ENCODE results near the gene PLEKHA8. TPM values are rescaled to one million over a fixed set of nuclear protein-coding genes. Genes with fewer than 3 reads are reported as not detected.

Gene PLEKHA8
- total and polyA plus RNA-seq, 2 experiments from 2014 or later = 4.7 to 10.3 TPM

DNA sequence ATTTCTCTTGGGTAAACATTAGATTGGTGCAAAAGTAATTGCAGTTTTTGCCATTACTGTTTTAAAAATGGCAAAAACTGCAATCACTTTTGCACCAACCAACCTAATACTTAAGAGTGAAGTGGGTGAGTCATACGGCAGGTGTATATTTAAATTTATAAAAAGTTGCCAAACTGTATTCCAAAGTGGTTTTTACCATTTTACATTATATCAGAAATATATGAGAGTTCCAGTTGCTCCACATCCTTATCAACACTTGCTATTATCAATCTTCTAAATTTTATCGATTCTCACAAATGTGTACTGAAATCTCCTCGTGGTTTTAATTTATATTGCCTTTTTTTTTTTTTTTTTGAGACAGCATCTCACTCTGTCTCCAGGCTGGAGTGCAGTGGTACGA is 35.1 kb upstream of the PLEKHA8 start:
- Histone ChIP-seq H3K27ac (no peak overlapping the region), H3K27me3 (replicated peaks; ENCODE audit: insufficient read depth) (no peaks in the 10 kb centered on the region), H3K79me2 (ENCODE audit: insufficient read depth) (peaks cover 16% of the 10 kb centered on the region), H3K9ac (no peak overlapping the region), H3K4me3 (no peak overlapping the region), H2AFZ (no peak overlapping the region), H3K9me2 (ENCODE audit: insufficient read depth) (no peaks in the 10 kb centered on the region), H4K20me1 (ENCODE audit: insufficient read depth) (no peaks in the 10 kb centered on the region), H3K4me2 (ENCODE audit: unreplicated experiment) (no peak overlapping the region), H3F3A (ENCODE audit: insufficient read depth) (peaks cover 10% of the 10 kb centered on the region), H3K36me3 (ENCODE audit: low read depth) (no peaks in the 10 kb centered on the region), H3K4me1 (ENCODE audit: insufficient read depth) (peaks cover 9% of the 10 kb centered on the region), H3K9me3 (ENCODE audit: low read depth) (no peaks in the 10 kb centered on the region)
- 68 to 72% methylated on average over 4 of the region's 4 CpGs for WGBS, 2 experiments (ENCODE audit: low coverage in 1 of 2, low lambda C conversion rate in 2 of 2, missing lambda C conversion rate in 2 of 2)
- DNase-seq = no peak
- TF ChIP-seq EZH2 (IDR thresholded peaks at IDR 0.05; ENCODE audit: insufficient read depth, poor library complexity, severe bottlenecking) (no peak), EZH2phosphoT487 (IDR thresholded peaks at IDR 0.05; ENCODE audit: insufficient read depth, low read depth) (no peak)
- in situ Hi-C loops (cut with MboI) = no loop called here

DNA sequence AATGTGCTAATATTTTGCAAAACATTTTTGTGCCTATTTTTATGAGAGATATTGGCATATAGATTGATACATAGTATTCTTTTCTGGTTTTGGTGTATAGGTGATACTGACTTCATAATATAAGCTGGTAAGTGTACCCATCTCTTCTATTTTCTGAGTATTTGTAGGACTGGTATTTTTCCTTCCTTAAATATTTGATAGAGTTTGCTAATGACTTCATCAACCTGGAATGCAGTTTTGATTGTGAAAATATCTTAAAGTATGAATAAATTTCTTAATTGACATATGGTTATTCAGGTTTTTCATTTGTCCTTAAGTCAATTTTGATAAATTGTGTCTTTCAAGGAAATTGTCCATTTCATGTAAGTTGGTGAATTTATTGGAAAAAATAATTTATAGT is 32.6 kb upstream of the PLEKHA8 start:
- no peak overlapping the region for H3K4me3 ChIP-seq
- 0 out of 2 replicates have a peak, but pooled peaks cover 4% of the 10 kb centered on the region for H3K4me1 ChIP-seq (ENCODE audit: insufficient read depth)
- no peaks in the 10 kb centered on the region for H3K9me3 ChIP-seq (ENCODE audit: low read depth)
- no peaks in the 10 kb centered on the region for H4K20me1 ChIP-seq (ENCODE audit: insufficient read depth)
- TF ChIP-seq EZH2 (IDR thresholded peaks at IDR 0.05; ENCODE audit: insufficient read depth, poor library complexity, severe bottlenecking) = no peak
- no peak for TF ChIP-seq EZH2phosphoT487 (IDR thresholded peaks at IDR 0.05; ENCODE audit: insufficient read depth, low read depth)
- no peak overlapping the region for H3K27ac ChIP-seq
- H3K9me2 ChIP-seq (ENCODE audit: insufficient read depth) = no peaks in the 10 kb centered on the region
- H3K79me2 ChIP-seq (ENCODE audit: insufficient read depth) = peaks cover 5% of the 10 kb centered on the region
- no peaks in the 10 kb centered on the region for H3K36me3 ChIP-seq (ENCODE audit: low read depth)
- no peaks in the 10 kb centered on the region for H3K27me3 ChIP-seq (replicated peaks; ENCODE audit: insufficient read depth)
- H3F3A ChIP-seq (ENCODE audit: insufficient read depth) = no peaks in the 10 kb centered on the region
- in situ Hi-C loops (cut with MboI) = no loop called here
- H3K4me2 ChIP-seq (ENCODE audit: unreplicated experiment) = no peak overlapping the region
- no peak overlapping the region for H2AFZ ChIP-seq
- DNase-seq = no peak
- no peak overlapping the region for H3K9ac ChIP-seq

GRCh38 chr7:29996321-29996720 is 31.9 kb upstream of the PLEKHA8 start:
- H3K4me3 ChIP-seq = no peak overlapping the region
- in situ Hi-C loops (cut with MboI) = no loop called here
- no peak overlapping the region for H3K9ac ChIP-seq
- H3K36me3 ChIP-seq (ENCODE audit: low read depth) = no peaks in the 10 kb centered on the region
- no peaks in the 10 kb centered on the region for H3K27me3 ChIP-seq (replicated peaks; ENCODE audit: insufficient read depth)
- H3K9me3 ChIP-seq (ENCODE audit: low read depth) = no peaks in the 10 kb centered on the region
- no peaks in the 10 kb centered on the region for H3K79me2 ChIP-seq (ENCODE audit: insufficient read depth)
- H3K27ac ChIP-seq = no peak overlapping the region
- no peaks in the 10 kb centered on the region for H3K9me2 ChIP-seq (ENCODE audit: insufficient read depth)
- H3F3A ChIP-seq (ENCODE audit: insufficient read depth) = no peaks in the 10 kb centered on the region
- DNase-seq = no peak
- no peak overlapping the region for H3K4me2 ChIP-seq (ENCODE audit: unreplicated experiment)
- no peaks in the 10 kb centered on the region for H4K20me1 ChIP-seq (ENCODE audit: insufficient read depth)
- 0 out of 2 replicates have a peak, but pooled peaks cover 4% of the 10 kb centered on the region for H3K4me1 ChIP-seq (ENCODE audit: insufficient read depth)
- TF ChIP-seq EZH2 (IDR thresholded peaks at IDR 0.05; ENCODE audit: insufficient read depth, poor library complexity, severe bottlenecking) (no peak), EZH2phosphoT487 (IDR thresholded peaks at IDR 0.05; ENCODE audit: insufficient read depth, low read depth) (no peak)
- H2AFZ ChIP-seq = no peak overlapping the region

DNA sequence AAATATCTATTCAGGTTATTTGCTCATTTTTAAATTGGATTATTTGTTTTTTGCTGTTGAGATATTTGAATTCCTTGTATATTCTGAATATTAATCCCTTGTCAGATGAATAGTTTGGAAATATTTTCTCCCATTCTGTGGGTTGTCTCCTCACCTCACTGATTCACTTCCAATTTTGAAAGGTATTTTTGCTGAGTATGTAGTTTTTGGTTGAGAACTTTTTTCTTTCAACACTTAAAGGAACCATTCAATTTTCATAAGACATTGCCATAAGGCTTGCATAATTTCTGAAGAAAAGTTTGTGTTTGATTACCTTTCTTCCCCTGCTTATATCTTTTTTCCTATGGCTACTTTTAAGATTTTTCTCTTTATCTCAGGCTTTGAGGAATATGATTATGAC is 29.7 kb upstream of the PLEKHA8 start:
- H3K27ac ChIP-seq = no peak overlapping the region
- 0 out of 2 replicates have a peak, but pooled peaks cover 4% of the 10 kb centered on the region for H3K4me1 ChIP-seq (ENCODE audit: insufficient read depth)

DNA sequence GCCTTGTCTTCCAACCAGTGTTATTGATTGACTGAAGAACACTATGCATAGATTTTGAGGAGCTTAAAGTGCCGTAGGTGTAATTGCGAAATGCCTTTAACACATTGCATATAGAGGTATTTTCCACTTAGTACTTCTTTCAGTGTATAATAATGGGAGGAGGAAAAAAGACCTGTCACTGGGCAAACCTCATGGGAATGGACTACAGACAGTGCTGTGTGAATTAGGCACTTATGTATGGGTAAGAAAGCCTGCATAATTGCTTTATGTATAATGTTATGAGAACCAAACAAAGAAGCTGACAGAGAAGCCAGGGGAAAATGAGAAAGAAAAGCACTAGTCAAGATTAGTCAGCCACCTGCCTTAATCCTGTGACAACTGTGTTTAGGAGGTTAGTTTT is 26.2 kb upstream of the PLEKHA8 start:
- Histone ChIP-seq H3K4me3 (no peak overlapping the region), H3K9ac (no peak overlapping the region), H3K9me2 (ENCODE audit: insufficient read depth) (no peaks in the 10 kb centered on the region), H3K4me1 (ENCODE audit: insufficient read depth) (no peaks in the 10 kb centered on the region), H3K36me3 (ENCODE audit: low read depth) (no peaks in the 10 kb centered on the region), H4K20me1 (ENCODE audit: insufficient read depth) (no peaks in the 10 kb centered on the region), H3K27me3 (replicated peaks; ENCODE audit: insufficient read depth) (no peaks in the 10 kb centered on the region), H2AFZ (no peak overlapping the region), H3K27ac (no peak overlapping the region), H3F3A (ENCODE audit: insufficient read depth) (no peaks in the 10 kb centered on the region), H3K79me2 (ENCODE audit: insufficient read depth) (no peaks in the 10 kb centered on the region), H3K9me3 (ENCODE audit: low read depth) (no peaks in the 10 kb centered on the region), H3K4me2 (ENCODE audit: unreplicated experiment) (no peak overlapping the region)
- in situ Hi-C loops (cut with MboI) = no loop called here
- TF ChIP-seq EZH2 (IDR thresholded peaks at IDR 0.05; ENCODE audit: insufficient read depth, poor library complexity, severe bottlenecking) = no peak
- no peak for TF ChIP-seq EZH2phosphoT487 (IDR thresholded peaks at IDR 0.05; ENCODE audit: insufficient read depth, low read depth)
- no peak for DNase-seq
- whole genome bisulfite sequencing, 2 experiments (ENCODE audit: low coverage in 1 of 2, low lambda C conversion rate in 2 of 2, missing lambda C conversion rate in 2 of 2) = 85 to 87% methylated on average over 2 of the region's 2 CpGs

More for the DNA sequence above, 29.7 kb upstream of the PLEKHA8 start:
- H3K27me3 ChIP-seq (replicated peaks; ENCODE audit: insufficient read depth) = no peaks in the 10 kb centered on the region
- no peaks in the 10 kb centered on the region for H3K9me2 ChIP-seq (ENCODE audit: insufficient read depth)
- no peaks in the 10 kb centered on the region for H3F3A ChIP-seq (ENCODE audit: insufficient read depth)
- no peak overlapping the region for H3K4me3 ChIP-seq
- H2AFZ ChIP-seq = no peak overlapping the region
- in situ Hi-C loops (cut with MboI) = no loop called here
- no peaks in the 10 kb centered on the region for H3K36me3 ChIP-seq (ENCODE audit: low read depth)
- no peak overlapping the region for H3K4me2 ChIP-seq (ENCODE audit: unreplicated experiment)
- no peaks in the 10 kb centered on the region for H4K20me1 ChIP-seq (ENCODE audit: insufficient read depth)
- H3K9ac ChIP-seq = no peak overlapping the region
- DNase-seq = no peak
- H3K79me2 ChIP-seq (ENCODE audit: insufficient read depth) = no peaks in the 10 kb centered on the region
- no peak for TF ChIP-seq EZH2 (IDR thresholded peaks at IDR 0.05; ENCODE audit: insufficient read depth, poor library complexity, severe bottlenecking)
- TF ChIP-seq EZH2phosphoT487 (IDR thresholded peaks at IDR 0.05; ENCODE audit: insufficient read depth, low read depth) = no peak
- H3K9me3 ChIP-seq (ENCODE audit: low read depth) = no peaks in the 10 kb centered on the region
